Effector CD8-positive, alpha-beta T cell (primary cell): Measurements from ENCODE around the gene MORN5.

Source experiments
- DNase-seq: peaks from one replicate; lab custom pipeline; 2025; lab: John Stamatoyannopoulos, UW

MORN5 gene

DNA sequence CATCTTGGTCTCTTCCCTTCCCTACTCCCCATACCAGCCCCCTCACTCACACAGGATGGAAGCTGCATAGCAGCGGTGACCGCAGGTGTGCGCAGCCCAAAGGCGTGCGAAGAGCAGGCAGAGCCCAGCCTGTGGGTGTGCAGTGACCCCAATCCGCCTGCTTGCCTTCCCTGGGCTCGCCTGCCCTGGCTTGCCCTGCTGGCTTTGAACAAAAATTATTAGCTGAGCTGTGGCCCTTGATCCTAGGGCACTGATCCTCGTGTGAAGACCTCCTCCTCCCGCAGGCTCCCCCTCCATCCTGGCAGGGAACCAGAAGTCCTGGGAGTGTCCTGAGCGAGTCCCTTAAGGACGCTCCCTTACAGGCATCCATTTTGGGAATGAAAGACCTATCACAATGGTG, 31.9 kb downstream of the MORN5 start:
- DNase-seq: no peak

GRCh38 chr9:122192261-122192875, 32.7 kb downstream of the MORN5 start:
- DNase-seq: no peak

GRCh38 chr9:122192914-122193525, 33.3 kb downstream of the MORN5 start:
- DNase-seq: no peak

DNA sequence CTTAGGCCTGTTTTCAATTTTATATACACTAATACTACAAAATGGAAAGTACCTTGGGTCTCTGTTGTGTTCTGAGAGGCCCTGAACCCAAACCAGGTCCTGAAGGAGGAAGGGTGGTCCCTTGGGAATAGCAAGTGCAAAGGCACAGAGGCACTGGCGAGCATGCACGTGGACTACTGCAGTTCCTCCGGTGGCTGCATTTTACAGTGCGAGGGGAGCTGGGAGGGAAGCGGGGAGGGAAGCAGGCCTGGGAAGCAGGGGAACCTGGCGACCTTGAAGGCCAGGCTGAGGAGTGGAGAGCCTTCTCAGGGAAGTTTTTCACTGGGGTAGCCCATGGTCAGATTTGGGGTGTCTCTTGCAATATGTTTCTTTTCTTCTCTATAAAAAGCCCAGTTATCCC, 33.9 kb downstream of the MORN5 start:
- no peak for DNase-seq

DNA sequence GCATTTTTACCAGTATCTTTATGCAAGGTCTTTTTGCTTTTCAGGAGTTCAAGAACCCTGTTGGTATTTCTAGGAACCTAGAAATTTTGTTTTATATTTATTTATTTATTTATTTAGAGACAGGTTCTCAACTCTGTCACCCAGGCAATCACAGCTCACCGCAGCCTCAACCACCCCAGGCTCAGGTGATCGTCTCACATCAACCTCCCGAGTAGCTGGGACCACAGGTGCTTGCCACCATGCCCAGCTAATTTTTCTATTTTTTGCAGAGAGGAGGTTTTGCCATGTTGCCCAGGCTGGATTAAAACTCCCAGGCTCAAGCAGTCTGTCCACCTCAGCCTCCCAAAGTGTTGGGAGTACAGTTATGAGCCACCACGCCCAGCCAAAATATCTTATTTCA, 36.2 kb downstream of the MORN5 start:
- DNase-seq: no peak

DNA sequence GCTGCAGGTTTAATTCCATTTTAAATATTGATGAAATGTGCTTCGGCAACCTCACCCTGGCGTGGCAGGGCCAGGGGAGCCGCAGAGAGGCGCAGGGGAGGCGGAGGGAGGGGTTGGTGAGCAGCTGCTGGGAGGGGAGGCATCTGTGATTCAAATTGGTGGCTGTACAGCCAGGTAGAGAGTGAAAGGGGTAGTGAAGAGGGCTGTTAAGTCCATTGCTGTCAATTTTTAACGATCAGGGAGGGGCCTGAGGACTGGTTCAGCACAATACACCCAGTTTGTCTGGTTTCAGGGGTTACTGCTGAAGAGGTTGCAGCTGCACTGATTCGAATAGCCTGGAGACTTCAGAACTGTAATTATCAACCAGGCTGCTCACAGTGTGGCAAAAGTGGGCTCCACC, 37.7 kb downstream of the MORN5 start:
- no peak for DNase-seq

DNA sequence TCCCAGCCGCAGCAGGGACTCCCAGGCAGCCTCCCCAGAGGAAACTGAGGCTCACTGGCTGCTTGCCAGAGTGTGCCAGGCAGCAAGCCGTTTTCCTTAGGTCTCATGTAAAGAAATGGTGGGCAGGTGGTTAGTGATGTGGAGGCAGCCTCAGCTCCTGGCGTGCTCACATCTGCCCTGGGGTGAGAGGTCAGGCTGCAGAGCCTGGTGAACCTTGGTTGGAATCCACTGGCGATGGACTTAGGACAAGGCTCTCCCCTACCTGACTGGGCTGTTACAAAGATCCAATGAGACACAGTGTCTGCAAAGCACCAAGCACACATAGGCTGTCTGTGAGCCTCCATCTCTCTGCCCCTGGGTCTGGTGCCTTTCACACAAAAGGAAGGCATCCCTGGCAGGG, 38.2 kb downstream of the MORN5 start:
- DNase-seq: no peak

DNA sequence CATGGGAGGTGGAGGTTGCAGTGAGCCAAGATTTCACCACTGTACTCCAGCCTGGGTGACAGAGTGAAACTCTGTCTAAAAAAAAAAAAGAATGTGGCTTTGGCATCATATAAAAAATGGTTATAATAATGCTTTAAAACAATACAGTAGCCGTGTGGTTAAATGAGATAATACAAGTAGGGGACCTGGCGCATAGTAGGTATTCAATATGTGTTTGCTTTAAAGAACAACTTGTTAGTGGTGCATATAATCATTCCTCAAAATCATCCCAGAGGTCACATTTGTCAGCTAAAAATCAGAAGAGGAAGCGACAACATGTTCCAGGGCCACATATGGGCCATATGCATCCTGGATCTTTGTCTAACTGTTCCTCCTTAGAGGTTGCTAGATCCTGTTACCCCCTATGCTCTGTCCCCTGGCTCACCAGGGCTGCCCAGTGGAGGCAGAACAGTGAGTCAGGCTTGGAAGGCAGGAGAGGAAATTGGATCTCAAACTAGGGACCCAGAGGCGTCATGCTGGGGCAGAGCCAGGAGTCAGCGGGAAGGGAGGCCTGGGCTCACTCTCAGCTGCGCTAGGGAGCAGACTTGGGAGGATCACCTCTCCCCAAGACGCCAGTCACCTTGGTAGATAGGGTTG, 41.4 kb downstream of the MORN5 start:
- no peak for DNase-seq

DNA sequence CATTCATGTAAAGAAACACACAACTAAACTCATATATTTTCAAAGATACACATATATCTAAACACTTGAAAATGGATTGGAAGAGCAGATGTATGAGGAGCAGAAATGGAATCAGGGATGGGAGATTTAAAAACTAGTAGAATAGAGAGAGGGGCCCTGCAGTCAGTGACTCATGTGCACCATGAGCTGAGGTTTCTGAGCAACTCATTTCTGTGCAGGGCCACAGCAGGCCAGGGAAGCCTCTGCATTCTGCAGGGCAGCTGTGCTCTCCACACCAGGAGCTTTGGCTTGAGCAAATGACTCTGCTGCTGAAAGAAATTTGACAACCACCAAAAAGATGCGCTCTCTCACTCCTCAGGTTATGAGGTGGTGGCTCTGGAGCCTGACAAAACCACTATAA, 41.9 kb downstream of the MORN5 start:
- DNase-seq: no peak

DNA sequence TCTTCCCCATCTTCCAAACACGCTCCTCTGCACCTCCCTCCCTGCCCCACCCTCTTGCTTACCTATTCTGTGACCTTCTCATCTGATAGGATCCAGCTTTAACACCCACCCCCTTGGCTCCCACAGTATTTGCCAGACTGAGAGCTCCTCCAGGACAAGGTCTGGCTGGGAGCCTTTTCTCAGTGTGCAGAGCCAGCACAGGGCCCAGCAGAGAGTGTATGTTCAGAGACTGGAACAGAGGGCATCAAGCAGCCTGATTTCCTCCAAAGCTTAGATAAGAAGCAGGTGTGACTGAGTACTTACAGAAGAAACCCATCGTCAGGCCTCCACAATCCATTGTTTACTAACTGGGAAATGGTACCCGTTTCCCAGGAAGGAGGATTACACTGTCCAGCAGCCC, 42.4 kb downstream of the MORN5 start:
- DNase-seq: no peak

- no peak for DNase-seq
These were observed 44.3 kb downstream of the MORN5 start for GRCh38 chr9:122204055-122204454.

GRCh38 chr9:122204491-122204890, 44.8 kb downstream of the MORN5 start:
- no peak for DNase-seq

DNA sequence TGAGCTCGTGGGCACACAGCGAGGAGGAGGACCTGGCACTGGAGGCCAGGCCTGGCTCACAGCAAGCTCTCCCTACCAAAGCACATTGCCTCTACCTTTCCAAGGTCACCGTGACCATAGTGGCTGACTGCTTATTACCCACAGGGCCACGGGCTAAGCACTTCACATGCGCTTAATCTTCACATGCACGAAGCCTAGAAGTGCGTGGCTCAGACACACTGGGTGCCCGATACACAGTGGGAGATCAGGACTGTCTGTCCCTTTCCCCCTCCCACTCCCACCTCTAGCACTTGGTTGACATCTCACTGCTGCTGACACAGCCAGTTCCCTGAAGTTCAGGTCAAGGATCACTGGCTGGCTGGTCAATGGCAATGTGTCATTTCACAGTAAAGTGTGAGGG, 45.5 kb downstream of the MORN5 start:
- DNase-seq: no peak

DNA sequence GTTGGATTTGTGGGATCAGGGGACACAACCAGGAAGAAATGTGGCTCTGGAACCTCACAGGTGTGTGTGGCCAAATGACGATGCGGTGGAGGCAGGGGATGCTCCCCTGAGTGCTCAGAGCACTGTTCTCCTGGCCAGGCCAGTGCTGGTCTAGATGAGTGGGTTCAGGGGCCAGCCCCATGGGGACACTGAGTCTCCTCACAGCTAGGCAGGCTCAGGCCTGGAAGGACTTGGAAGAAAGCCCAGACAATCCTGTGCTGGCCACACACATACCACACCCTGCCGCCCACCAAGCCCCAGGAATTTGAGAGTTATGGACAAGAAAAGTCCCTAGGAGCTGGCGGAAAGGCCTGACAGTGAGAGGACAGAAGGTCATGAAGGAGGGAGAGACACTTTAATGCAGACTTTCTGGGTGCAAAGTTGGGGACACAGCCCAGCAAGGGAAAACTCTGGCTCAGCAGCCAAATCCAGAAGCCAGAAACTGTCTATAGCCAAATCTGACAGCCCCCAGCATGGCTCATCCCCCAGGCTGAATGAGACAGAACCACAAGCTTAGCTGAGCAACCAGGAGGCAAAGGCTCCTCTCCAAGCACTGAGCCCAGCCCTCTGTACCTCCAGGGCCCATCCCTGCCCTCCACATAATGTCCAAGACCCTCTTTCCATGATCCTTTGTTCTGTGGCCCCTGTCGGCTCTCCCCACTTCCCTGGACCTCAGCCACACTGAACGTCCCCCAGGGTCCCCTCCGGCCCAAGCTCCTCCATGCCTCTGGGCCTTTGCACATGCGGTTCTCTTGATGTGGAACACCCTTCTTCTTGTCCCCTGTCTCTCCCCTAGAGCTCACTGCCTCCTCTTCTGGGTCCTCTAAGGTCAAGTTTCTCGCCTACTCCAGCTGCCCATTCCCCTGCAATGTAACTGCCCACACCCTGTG, 46.7 kb downstream of the MORN5 start:
- no peak for DNase-seq

DNA sequence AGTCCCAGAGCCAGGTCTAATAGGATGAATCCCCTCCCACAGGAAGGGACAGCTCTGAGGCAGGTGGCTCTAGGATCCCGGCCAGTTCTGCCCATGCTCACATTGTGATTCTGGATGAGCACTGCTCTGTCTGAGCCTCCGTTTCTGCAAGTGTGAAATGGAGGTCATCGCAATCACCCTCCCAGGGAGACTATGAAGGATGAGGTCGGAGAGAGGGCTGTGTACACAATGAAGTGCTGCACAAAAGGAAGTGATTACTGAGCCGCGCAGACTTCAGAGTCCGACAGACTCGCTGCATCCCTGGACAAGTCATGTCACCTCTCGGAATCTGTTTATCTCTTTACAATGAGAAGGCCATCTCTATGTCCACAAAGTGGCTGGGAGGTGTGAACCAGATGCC, 47.4 kb downstream of the MORN5 start:
- no peak for DNase-seq

- DNase-seq: no peak
These were observed 49.7 kb downstream of the MORN5 start for GRCh38 chr9:122209451-122209850.

DNA sequence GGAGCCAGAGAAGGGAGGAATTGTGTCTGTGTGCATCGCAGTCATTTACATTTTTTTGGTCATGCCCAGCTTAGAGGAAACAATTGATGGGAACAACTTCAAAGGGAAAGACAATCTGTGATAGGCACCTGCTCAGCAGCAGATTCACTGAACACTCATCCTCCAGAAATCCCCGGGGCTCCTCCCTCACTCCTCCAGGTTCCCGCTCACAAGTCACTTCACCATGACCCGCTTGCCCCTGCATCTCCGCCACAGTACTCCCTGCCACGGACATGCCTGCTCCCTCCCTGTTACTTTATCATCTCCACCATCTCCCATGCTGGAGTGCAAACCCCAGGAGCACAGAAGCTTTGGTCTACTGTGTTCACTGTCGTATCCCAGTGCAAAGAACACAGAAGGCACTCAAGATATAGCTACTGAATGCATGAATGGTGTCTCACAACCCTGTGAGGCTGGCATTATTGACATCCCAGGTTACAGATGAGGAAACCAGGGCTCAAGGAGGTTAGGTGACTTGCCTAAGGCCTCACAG, 52.8 kb downstream of the MORN5 start:
- DNase-seq: no peak

DNA sequence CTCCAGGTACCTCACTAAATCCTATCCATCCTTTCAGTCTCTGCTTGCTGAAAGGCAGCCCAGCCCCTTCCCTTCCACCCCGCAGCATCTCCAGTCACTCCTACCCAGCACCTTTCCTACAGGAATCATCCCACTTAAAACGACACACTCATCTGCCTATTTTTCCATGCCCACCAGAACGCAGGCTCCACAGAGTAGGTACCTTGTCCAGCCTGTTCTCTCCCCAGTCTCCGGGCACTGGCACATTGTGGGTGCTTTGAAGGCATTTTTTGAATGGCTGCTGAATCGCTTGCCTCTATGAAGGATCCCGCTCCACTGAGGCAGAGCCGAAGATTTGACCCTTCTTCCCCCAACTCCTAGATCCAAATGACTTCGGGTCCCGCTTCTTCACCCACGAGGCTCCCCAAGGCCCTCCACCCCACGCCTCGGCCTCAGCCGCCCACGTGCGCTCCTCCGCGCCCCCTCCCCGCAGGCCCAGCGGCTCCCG, 53.4 kb downstream of the MORN5 start:
- no peak for DNase-seq

DNA sequence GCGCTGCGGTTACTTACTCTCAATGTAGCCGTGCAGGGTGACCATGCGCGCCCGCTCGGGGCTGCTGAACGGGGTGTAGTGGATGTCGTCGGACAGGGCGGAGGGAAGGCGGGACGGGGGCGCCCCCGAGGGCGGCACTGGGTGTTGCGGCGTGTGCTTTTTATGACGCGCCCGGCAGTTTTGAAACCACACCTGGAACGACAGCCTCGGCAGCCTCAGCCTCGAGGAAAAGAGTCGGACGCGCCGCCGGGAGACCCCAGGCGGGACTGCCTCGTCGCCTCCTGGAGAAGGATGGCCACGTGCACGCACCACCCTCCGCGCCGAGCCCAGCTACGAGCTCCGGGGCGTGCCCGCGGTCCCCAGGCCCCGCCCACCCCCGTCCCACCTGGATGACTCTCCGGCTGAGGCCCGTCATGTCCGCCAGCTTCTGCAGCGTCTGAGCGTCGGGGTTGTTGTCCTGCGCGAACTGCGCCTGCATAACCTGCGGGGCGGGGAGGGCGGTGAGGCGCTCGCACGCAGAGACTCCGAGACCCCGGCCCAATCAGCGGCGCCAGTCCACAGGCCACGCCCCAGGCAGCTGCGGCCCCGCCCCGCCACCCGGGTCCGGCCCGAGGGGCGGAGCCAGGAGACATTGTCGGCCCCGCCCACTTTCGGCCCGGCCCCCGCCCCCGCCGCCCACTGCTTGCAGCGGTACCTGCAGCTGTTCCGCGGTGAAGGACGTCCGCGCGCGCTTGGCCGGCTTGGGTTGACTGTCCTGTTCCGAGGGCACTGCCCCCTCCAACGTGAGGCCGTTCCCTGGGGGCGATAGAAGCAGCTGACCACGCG, 54.1 kb downstream of the MORN5 start:
- peak; percentile 15 for DNase-seq

DNA sequence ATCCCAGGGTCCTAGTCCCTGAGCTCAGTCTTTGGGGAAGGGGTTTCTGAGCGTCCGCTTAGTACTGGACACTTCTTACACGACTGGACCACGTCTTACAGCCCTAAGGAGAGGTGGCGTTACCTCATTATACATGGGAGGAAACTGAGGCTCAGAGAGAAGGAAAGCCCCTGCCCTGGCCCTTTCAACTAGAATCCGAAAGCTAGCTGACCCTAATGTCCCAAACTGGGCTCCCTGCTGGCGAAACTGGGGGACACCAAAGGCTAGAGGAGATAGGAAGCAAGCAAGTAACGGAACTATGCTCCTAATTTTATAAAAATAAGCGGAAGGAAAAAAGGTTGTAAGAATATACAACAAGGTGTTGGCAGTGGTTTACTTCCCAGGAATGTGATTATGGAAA, 54.8 kb downstream of the MORN5 start:
- DNase-seq: no peak

GRCh38 chr9:122215663-122216062, 56.0 kb downstream of the MORN5 start:
- no peak for DNase-seq
